KMS-11 (cell line): ENCODE results near the gene HDAC4.

Experiments
- H2AFZ ChIP-seq: fragments of 200-600 bp; sonication (generic); 2 replicates; pipeline ENCODE4 v1.6.1; 2016; ENCODE audit warnings: antibody characterized with exemption, mixed run types, low read depth
- H3K27ac ChIP-seq: fragments of 200-600 bp; sonication (generic); 2 replicates; pipeline ENCODE4 v1.6.1; 2016; ENCODE audit warnings: mild to moderate bottlenecking, mixed run types
- H3K27me3 ChIP-seq: fragments of 200-600 bp; sonication (generic); 2 replicates; pipeline ENCODE4 v1.6.1; 2017; ENCODE audit warnings: mild to moderate bottlenecking, low read depth, mixed run types, moderate library complexity; ENCODE audit not compliant: insufficient read depth
- H3K36me3 ChIP-seq: fragments of 200-600 bp; sonication (generic); 2 replicates; pipeline ENCODE4 v1.6.1; 2017; ENCODE audit warnings: mild to moderate bottlenecking, mixed run types; ENCODE audit not compliant: insufficient read depth
- H3K4me1 ChIP-seq: fragments of 200-600 bp; sonication (generic); 2 replicates; pipeline ENCODE4 v1.6.1; 2016; ENCODE audit warnings: mild to moderate bottlenecking, low read depth, mixed run types; ENCODE audit not compliant: poor library complexity, severe bottlenecking
- H3K4me2 ChIP-seq: fragments of 200-600 bp; sonication (generic); 2 replicates; pipeline ENCODE4 v1.7.0; 2016; ENCODE audit warnings: mild to moderate bottlenecking, mixed run types
- H3K4me3 ChIP-seq: fragments of 200-600 bp; sonication (generic); IDR thresholded peaks from 2 replicates; pipeline ENCODE4 v1.6.1; 2017; ENCODE audit warnings: low read depth, low read length, mixed read lengths; ENCODE audit not compliant: insufficient read depth
- H3K79me2 ChIP-seq: fragments of 200-600 bp; sonication (generic); 2 replicates; pipeline ENCODE4 v1.6.1; 2016; ENCODE audit warnings: low read depth, mixed run types; ENCODE audit not compliant: insufficient read depth
- H3K9ac ChIP-seq: fragments of 200-600 bp; sonication (generic); 2 replicates; pipeline ENCODE4 v1.6.1; 2016; ENCODE audit warnings: mild to moderate bottlenecking, mixed run types
- H4K20me1 ChIP-seq: fragments of 200-600 bp; sonication (generic); 2 replicates; pipeline ENCODE4 v1.6.1; 2016; ENCODE audit warnings: mild to moderate bottlenecking, mixed run types; ENCODE audit not compliant: insufficient read depth
- TF ChIP-seq, protein P1 (sequence below): fragments of 200-600 bp; sonication (generic); conservative IDR thresholded peaks from 2 replicates; pipeline ENCODE4 v1.6.1; 2017; ENCODE audit warnings: low read depth, mild to moderate bottlenecking, antibody characterized with exemption, low read length, moderate library complexity, mixed read lengths

Gene HDAC4

DNA sequence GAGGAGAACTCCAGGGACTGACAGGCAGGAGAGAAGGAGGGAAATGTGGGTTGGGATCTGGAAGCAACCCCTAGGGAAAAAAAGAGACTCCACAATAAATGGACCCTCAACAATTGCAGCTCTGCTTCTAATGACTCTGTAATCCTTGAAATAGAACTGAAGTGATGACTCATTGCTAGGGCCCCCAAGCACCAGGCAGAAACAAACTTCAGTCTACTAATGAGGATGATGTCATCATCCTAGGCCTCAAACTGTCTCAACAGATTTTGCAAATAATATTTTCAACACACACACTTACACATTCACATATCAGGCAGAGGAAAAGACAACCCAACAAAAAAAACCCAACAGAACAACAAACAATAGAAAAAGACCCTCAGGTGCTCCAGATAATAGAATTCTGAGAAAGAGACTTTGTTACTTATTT, 143.3 kb downstream of the HDAC4 start:
- Histone ChIP-seq H4K20me1 (no peaks in the 10 kb centered on the region), H3K79me2 (peaks cover 27% of the 10 kb centered on the region; the same call in 1 of the 2 replicates), H3K9ac (no peak overlapping the region), H3K27ac (no peak overlapping the region), H3K36me3 (no peaks in the 10 kb centered on the region), H3K4me3 (no peak overlapping the region), H3K4me2 (no peak overlapping the region), H2AFZ (no peak overlapping the region), H3K4me1 (peaks cover 24% of the 10 kb centered on the region), H3K27me3 (no peaks in the 10 kb centered on the region)
- TF ChIP-seq, protein P1, sequence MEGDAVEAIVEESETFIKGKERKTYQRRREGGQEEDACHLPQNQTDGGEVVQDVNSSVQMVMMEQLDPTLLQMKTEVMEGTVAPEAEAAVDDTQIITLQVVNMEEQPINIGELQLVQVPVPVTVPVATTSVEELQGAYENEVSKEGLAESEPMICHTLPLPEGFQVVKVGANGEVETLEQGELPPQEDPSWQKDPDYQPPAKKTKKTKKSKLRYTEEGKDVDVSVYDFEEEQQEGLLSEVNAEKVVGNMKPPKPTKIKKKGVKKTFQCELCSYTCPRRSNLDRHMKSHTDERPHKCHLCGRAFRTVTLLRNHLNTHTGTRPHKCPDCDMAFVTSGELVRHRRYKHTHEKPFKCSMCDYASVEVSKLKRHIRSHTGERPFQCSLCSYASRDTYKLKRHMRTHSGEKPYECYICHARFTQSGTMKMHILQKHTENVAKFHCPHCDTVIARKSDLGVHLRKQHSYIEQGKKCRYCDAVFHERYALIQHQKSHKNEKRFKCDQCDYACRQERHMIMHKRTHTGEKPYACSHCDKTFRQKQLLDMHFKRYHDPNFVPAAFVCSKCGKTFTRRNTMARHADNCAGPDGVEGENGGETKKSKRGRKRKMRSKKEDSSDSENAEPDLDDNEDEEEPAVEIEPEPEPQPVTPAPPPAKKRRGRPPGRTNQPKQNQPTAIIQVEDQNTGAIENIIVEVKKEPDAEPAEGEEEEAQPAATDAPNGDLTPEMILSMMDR, result no peak

DNA sequence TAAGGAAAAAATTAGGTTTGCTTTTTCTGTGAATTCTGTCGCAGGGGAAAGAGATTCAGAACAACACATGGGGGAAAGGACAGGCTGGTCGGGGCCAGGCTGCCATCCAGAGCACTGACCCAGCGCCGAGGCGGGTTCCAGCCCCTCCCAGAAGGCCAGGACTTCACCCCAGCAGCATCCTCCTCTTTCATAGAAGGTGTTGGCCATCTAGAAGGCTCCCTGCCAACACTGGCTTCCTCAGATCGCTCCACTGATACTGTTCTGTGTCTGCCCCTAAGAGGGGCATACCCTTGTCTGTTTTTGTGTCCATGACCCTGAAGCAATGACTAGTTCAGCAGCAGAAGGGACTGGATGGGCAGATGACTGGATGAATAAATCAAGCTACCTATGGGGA, 144.5 kb downstream of the HDAC4 start:
- peaks cover 23% of the 10 kb centered on the region; the same call in 1 of the 2 replicates for H3K79me2 ChIP-seq
- no peaks in the 10 kb centered on the region for H3K27me3 ChIP-seq
- peaks cover 24% of the 10 kb centered on the region for H3K4me1 ChIP-seq
- no peak overlapping the region for H3K9ac ChIP-seq
- no peak overlapping the region for H3K27ac ChIP-seq
- TF ChIP-seq, protein P1, result no peak
- H3K36me3 ChIP-seq, result no peaks in the 10 kb centered on the region
- no peak overlapping the region for H3K4me2 ChIP-seq
- no peak overlapping the region for H3K4me3 ChIP-seq
- no peaks in the 10 kb centered on the region for H4K20me1 ChIP-seq
- H2AFZ ChIP-seq, result no peak overlapping the region

DNA sequence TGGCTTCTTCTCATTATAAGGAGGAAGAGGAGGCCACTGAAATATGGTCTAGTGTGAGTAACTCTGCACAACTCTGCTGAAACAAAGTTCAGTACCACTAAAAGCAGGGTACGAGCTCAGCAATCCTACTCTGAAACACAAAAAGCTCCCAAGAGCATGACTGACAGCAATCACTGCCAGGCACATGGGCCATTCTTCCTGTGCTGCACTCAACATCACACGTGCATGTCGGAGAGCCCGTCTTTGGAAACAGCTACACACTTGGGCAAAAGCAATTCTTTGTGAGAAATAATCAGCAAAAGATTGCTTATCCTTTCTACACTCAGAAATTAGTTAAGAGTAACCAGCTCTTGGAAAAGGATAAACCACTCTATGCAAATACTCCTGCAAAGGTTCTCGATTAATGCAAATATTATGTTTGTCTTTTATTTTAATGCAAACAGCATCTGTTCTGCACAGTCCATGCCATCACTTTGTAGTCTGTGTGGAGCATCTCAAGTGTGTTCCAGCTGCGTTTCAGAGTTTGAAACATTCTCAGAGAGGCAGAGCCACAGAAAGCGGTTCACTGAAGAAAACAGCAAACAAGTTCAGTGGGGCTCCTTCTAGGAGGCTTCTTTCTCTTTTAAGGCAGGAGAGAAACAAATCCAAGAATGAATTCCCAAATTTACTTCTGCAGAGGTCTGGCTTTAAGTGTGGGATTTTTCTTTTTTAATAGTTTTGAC, 145.0 kb downstream of the HDAC4 start:
- Histone ChIP-seq H3K79me2 (peaks cover 21% of the 10 kb centered on the region; the same call in 1 of the 2 replicates), H3K4me2 (no peak overlapping the region), H3K36me3 (no peaks in the 10 kb centered on the region)

DNA sequence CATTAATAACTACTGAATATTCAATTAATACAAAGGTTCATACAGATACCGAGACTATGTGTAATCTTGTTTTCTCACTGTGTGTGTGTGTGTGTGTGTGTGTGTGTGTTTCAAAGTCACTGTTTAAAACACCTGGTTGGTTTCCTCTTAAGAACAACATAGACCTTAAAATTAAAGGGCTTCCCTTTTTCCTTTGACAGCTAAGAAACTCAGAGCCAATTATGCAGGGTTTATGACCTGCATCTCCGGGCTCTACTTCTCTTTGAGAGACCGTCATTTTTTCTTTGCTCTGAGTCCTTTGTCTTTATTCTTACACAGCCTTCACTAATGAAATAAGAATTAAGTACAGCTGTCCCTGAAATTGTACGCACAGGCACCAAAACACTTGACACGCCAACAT, 145.6 kb downstream of the HDAC4 start:
- no peak overlapping the region for H3K27ac ChIP-seq
- peaks cover 24% of the 10 kb centered on the region for H3K4me1 ChIP-seq
- no peaks in the 10 kb centered on the region for H3K27me3 ChIP-seq
- H3K9ac ChIP-seq, result no peak overlapping the region
- H3K4me3 ChIP-seq, result no peak overlapping the region
- H2AFZ ChIP-seq, result no peak overlapping the region
- H3K36me3 ChIP-seq, result no peaks in the 10 kb centered on the region
- no peak overlapping the region for H3K4me2 ChIP-seq
- TF ChIP-seq, protein P1, result no peak
- H3K79me2 ChIP-seq, result peaks cover 21% of the 10 kb centered on the region; the same call in 1 of the 2 replicates
- H4K20me1 ChIP-seq, result no peaks in the 10 kb centered on the region

More for the DNA sequence above, 145.0 kb downstream of the HDAC4 start:
- Histone ChIP-seq H3K27ac (no peak overlapping the region), H3K27me3 (no peaks in the 10 kb centered on the region), H2AFZ (no peak overlapping the region), H3K4me3 (no peak overlapping the region), H4K20me1 (no peaks in the 10 kb centered on the region), H3K9ac (no peak overlapping the region), H3K4me1 (peaks cover 24% of the 10 kb centered on the region)
- TF ChIP-seq, protein P1, result no peak
